IMR-90 (cell line): Measurements from ENCODE around the gene UBXN1. TPM values are rescaled to one million over a fixed set of nuclear protein-coding genes. Genes with fewer than 3 reads are reported as not detected.

Experiments
- ATAC-seq: fragments of 200-7000 bp; cut with Tn5 transposase; 2 replicates; pipeline ENCODE4 v1.9.1; 2020; ENCODE audit warnings: low read depth, mild to moderate bottlenecking, moderate library complexity
- BruUV-seq: library from RNA; stranded (reverse); fragments of 400-500 nt; replicated peaks from 2 replicates; lab custom pipeline; 2021; lab: Mats Ljungman, UMichigan
- CTCF ChIA-PET: fragments of 300-600 bp; formaldehyde crosslinking; extraction: SDS; loops from one replicate; lab custom pipeline; 2021; ENCODE audit warnings: antibody characterized with exemption; lab: Yijun Ruan, JAX
- POLR2A ChIA-PET: fragments of 300-600 bp; sonication (Branson Sonifier 250); formaldehyde crosslinking; loops from one replicate; lab custom pipeline; 2022; ENCODE audit warnings: antibody characterized with exemption; ENCODE audit not compliant: unreplicated experiment; lab: Charles Lee
- DNase-seq: peaks from one replicate; pipeline ENCODE4 v3.0.0; 2013
- H2AFZ ChIP-seq: replicated peaks from 2 replicates; pipeline ENCODE3; 2013; ENCODE audit warnings: low read length, mild to moderate bottlenecking; ENCODE audit not compliant: poor library complexity
- H2AK5ac ChIP-seq: 2 replicates; pipeline ENCODE4 v1.6.1; 2013; ENCODE audit warnings: low read depth, low read length, inconsistent platforms
- H2AK9ac ChIP-seq: replicated peaks from 2 replicates; pipeline ENCODE3; 2013; ENCODE audit warnings: mild to moderate bottlenecking, low read depth, low read length, moderate library complexity; ENCODE audit not compliant: poor library complexity
- H2BK120ac ChIP-seq: 2 replicates; pipeline ENCODE4 v1.6.1; 2013; ENCODE audit warnings: low read depth, low read length, inconsistent platforms
- H2BK15ac ChIP-seq: 3 replicates; pipeline ENCODE4 v1.6.1; 2013; ENCODE audit warnings: low read depth, low read length, inconsistent platforms
- H2BK20ac ChIP-seq: 2 replicates; pipeline ENCODE4 v1.6.1; 2013; ENCODE audit warnings: low read depth, mild to moderate bottlenecking, inconsistent platforms, low read length, moderate library complexity
- H2BK5ac ChIP-seq: 2 replicates; pipeline ENCODE4 v1.6.1; 2013; ENCODE audit warnings: mild to moderate bottlenecking, low read depth, low read length, inconsistent platforms; ENCODE audit not compliant: poor library complexity, severe bottlenecking
- H3K14ac ChIP-seq: replicated peaks from 2 replicates; pipeline ENCODE4 v1.6.1; 2013; ENCODE audit warnings: low read depth, low read length, inconsistent platforms
- H3K18ac ChIP-seq: 2 replicates; pipeline ENCODE4 v1.6.1; 2013; ENCODE audit warnings: low read depth, low read length, control low read depth
- H3K23ac ChIP-seq: 2 replicates; pipeline ENCODE4 v1.6.1; 2013; ENCODE audit warnings: low read depth, low read length, inconsistent platforms
- H3K27ac ChIP-seq: 2 replicates; pipeline ENCODE4 v1.5.1; 2013; ENCODE audit warnings: mild to moderate bottlenecking, control low read depth, low read length; ENCODE audit not compliant: insufficient read depth
- H3K27me3 ChIP-seq: 2 replicates; pipeline ENCODE4 v1.6.1; 2013; ENCODE audit warnings: low read length; ENCODE audit not compliant: control insufficient read depth, insufficient read depth
- H3K36me3 ChIP-seq: 2 replicates; pipeline ENCODE4 v1.6.1; 2013; ENCODE audit warnings: low read length, mixed read lengths; ENCODE audit not compliant: control insufficient read depth, insufficient read depth
- H3K4ac ChIP-seq: 2 replicates; pipeline ENCODE4 v1.6.1; 2013; ENCODE audit warnings: low read depth, low read length, inconsistent platforms
- H3K4me1 ChIP-seq: 2 replicates; pipeline ENCODE4 v1.6.1; 2013; ENCODE audit warnings: low read length, mixed read lengths; ENCODE audit not compliant: control insufficient read depth, insufficient read depth
- H3K4me2 ChIP-seq: 2 replicates; pipeline ENCODE4 v1.6.1; 2013; ENCODE audit warnings: low read depth, mild to moderate bottlenecking, control low read depth, low read length, moderate library complexity
- H3K4me3 ChIP-seq: 2 replicates; pipeline ENCODE4 v1.5.1; 2013; ENCODE audit warnings: low read depth, mild to moderate bottlenecking, control low read depth, low read length, moderate library complexity; ENCODE audit not compliant: insufficient read depth
- H3K56ac ChIP-seq: 2 replicates; pipeline ENCODE4 v1.6.1; 2013; ENCODE audit warnings: low read length, inconsistent platforms; ENCODE audit not compliant: insufficient read depth; ENCODE audit errors: extremely low read depth
- H3K79me1 ChIP-seq, 2 experiments: 2 replicates each; pipeline ENCODE4 v1.6.1; 2013; ENCODE audit warnings: low read length in 2 of 2, inconsistent platforms in 1 of 2, low read depth in 1 of 2
- H3K9ac ChIP-seq: 2 replicates; pipeline ENCODE4 v1.6.1; 2013; ENCODE audit warnings: low read depth, low read length, control low read depth
- H3K9me1 ChIP-seq: 2 replicates; pipeline ENCODE4 v1.6.1; 2013; ENCODE audit warnings: low read length, inconsistent platforms; ENCODE audit not compliant: insufficient read depth
- H3K9me3 ChIP-seq: 2 replicates; pipeline ENCODE4 v1.6.1; 2013; ENCODE audit warnings: low read length; ENCODE audit not compliant: control insufficient read depth, insufficient read depth
- H4K20me1 ChIP-seq: 2 replicates; pipeline ENCODE4 v1.6.1; 2013; ENCODE audit warnings: low read length, inconsistent platforms; ENCODE audit not compliant: insufficient read depth
- H4K5ac ChIP-seq: 2 replicates; pipeline ENCODE4 v1.6.1; 2013; ENCODE audit warnings: mild to moderate bottlenecking, low read depth, low read length, control low read depth
- H4K8ac ChIP-seq, 2 experiments: 2 replicates each; pipeline ENCODE4 v1.6.1; 2013; ENCODE audit warnings: low read depth in 2 of 2, low read length in 2 of 2, control low read depth in 1 of 2, inconsistent platforms in 1 of 2
- H4K91ac ChIP-seq: 2 replicates; pipeline ENCODE4 v1.6.1; 2013; ENCODE audit warnings: low read depth, low read length, inconsistent platforms; ENCODE audit not compliant: insufficient read depth
- BHLHE40 ChIP-seq: fragments of 150-350 bp; IDR thresholded peaks from 2 replicates; pipeline ENCODE4 v1.6.1; 2016; ENCODE audit warnings: mild to moderate bottlenecking, low read depth, low read length
- CEBPB ChIP-seq: IDR thresholded peaks from 2 replicates; pipeline ENCODE4 v1.6.1; 2012; ENCODE audit warnings: low read depth, low read length, improper control_type of control experiment
- CTCF ChIP-seq: conservative IDR thresholded peaks from 2 replicates; pipeline ENCODE4 v1.5.1; 2012; ENCODE audit warnings: mild to moderate bottlenecking, low read depth, low read length, improper control_type of control experiment
- ELK1 ChIP-seq: fragments of 150-350 bp; IDR thresholded peaks from 2 replicates; pipeline ENCODE4 v1.6.1; 2016; ENCODE audit warnings: low read depth, mild to moderate bottlenecking, low read length, moderate library complexity, borderline replicate concordance
- FOS ChIP-seq: fragments of 150-350 bp; IDR thresholded peaks from 2 replicates; pipeline ENCODE4 v1.6.1; 2016; ENCODE audit warnings: low read depth, low read length
- MAFK ChIP-seq: IDR thresholded peaks from 2 replicates; pipeline ENCODE4 v1.6.1; 2012; ENCODE audit warnings: low read depth, low read length, improper control_type of control experiment
- MAZ ChIP-seq: IDR thresholded peaks from 2 replicates; pipeline ENCODE4 v1.6.1; 2012; ENCODE audit warnings: low read depth, mild to moderate bottlenecking, low read length, improper control_type of control experiment, moderate library complexity, borderline replicate concordance
- MXI1 ChIP-seq: IDR thresholded peaks from 2 replicates; pipeline ENCODE4 v1.6.1; 2012; ENCODE audit warnings: low read depth, mild to moderate bottlenecking, low read length, moderate library complexity, borderline replicate concordance
- NFE2L2 ChIP-seq: fragments of 150-350 bp; IDR thresholded peaks from 2 replicates; pipeline ENCODE4 v1.6.1; 2016; ENCODE audit warnings: low read depth, mild to moderate bottlenecking, low read length
- RAD21 ChIP-seq: IDR thresholded peaks from 2 replicates; pipeline ENCODE4 v1.6.1; 2012; ENCODE audit warnings: low read length, improper control_type of control experiment
- RFX5 ChIP-seq: IDR thresholded peaks from 2 replicates; pipeline ENCODE4 v1.8.0; 2012; ENCODE audit warnings: low read depth, mild to moderate bottlenecking, low read length, moderate library complexity
- SMC3 ChIP-seq: fragments of 150-350 bp; IDR thresholded peaks from 2 replicates; pipeline ENCODE4 v1.6.1; 2016; ENCODE audit warnings: low read depth, mild to moderate bottlenecking, antibody characterized with exemption, low read length, moderate library complexity
- USF2 ChIP-seq: fragments of 150-350 bp; IDR thresholded peaks from 2 replicates; pipeline ENCODE4 v1.6.1; 2017; ENCODE audit warnings: mild to moderate bottlenecking, antibody characterized with exemption, low read length, low read depth
- WGBS, 2 experiments: methylation state at CpG; one replicate each; pipeline versions ENCODE4 v1.1.5 to v1.1.7; 2013; ENCODE audit warnings: missing lambda C conversion rate in 2 of 2; ENCODE audit not compliant: insufficient read length in 1 of 2; ENCODE audit errors: extremely low coverage in 2 of 2; 5-methylcytosine and 5-hydroxymethylcytosine counted together
- dilution Hi-C: fragments of 300-500 bp; cut with HindIII; formaldehyde crosslinking; loops from one replicate; pipeline ENCODE4 v1.14.3; 2018; ENCODE audit warnings: low sequenced_read_pairs; ENCODE audit not compliant: unreplicated experiment
- in situ Hi-C: fragments of 300-500 bp; cut with MboI; formaldehyde crosslinking; loops from 3 replicates; pipeline ENCODE4 v1.14.3; 2019; ENCODE audit warnings: low sequenced_read_pairs, inconsistent platforms, mixed read lengths
- intact Hi-C: fragments of 100-400 bp; cut with micrococcal nuclease; formaldehyde crosslinking; loops from 2 replicates; pipeline ENCODE4 v1.10.0; 2022
- polyA plus RNA-seq, 3 experiments: library from polyadenylated mRNA; depleted of rRNA; stranded (reverse); fragments of >200 nt; gene quantifications; 2 replicates each; pipeline ENCODE4 v1.2.3, GENCODE V29; 2012; ENCODE audit warnings: low replicate concordance in 1 of 3
- total RNA-seq: library from RNA; depleted of rRNA; stranded (reverse); fragments of >200 nt; gene quantifications from 2 replicates; pipeline ENCODE4 v1.2.3, GENCODE V29; 2012

UBXN1 gene
- total and polyA plus RNA-seq, 2 of the 4 experiments (the other 2 are of a cell fraction): 50.0 to 81.6 TPM

GRCh38 chr11:62680825-62681240 is 2.0 kb upstream of the UBXN1 start:
- no peak for TF ChIP-seq FOS
- no peak for TF ChIP-seq MAZ
- peak; percentile 43 for TF ChIP-seq SMC3
- no peak for TF ChIP-seq RFX5
- TF ChIP-seq ELK1: no peak
- peak; percentile 54; the same call in 1 of the 2 replicates for TF ChIP-seq CEBPB
- no peak for TF ChIP-seq MAFK
- TF ChIP-seq MXI1: no peak
- no peak for TF ChIP-seq NFE2L2
- TF ChIP-seq CTCF: peak; percentile 65
- peak; percentile 61 for TF ChIP-seq RAD21
- TF ChIP-seq BHLHE40: no peak
- TF ChIP-seq USF2: no peak
- peak overlapping the region; percentile 92 for H2AK9ac ChIP-seq
- BruUV-seq: no TSS peak
- H3K36me3 ChIP-seq: peaks cover 15% of the 10 kb centered on the region
- H2AFZ ChIP-seq: peak overlapping the region; percentile 87
- DNase-seq (peak; percentile 87), ATAC-seq (peak; percentile 93)
- no peak overlapping the region for H3K18ac ChIP-seq
- H4K5ac ChIP-seq: peak overlapping the region; percentile 59; the same call in 1 of the 2 replicates
- H3K4ac ChIP-seq: peak overlapping the region; percentile 31; the same call in 1 of the 2 replicates
- no peak overlapping the region for H3K9ac ChIP-seq
- ChIA-PET CTCF (interaction anchor here (0.7 to 2.0 kb wide), 7 partner anchors 9 to 286 kb away, joined by 3 to 11 read pairs (median 5); partner anchors contain the start of gene LRRN4CL), POLR2A (interaction anchor here (0.8 to 1.6 kb wide), 6 partner anchors 8 to 28 kb away, joined by 3 to 10 read pairs (median 4); partner anchors contain the start of genes C11orf98, CSKMT, INTS5 and LBHD1)
- H4K91ac ChIP-seq: peak overlapping the region; percentile 66
- H2AK5ac ChIP-seq: no peak overlapping the region
- H3K9me3 ChIP-seq: no peaks in the 10 kb centered on the region
- no peaks in the 10 kb centered on the region for H4K20me1 ChIP-seq
- H3K56ac ChIP-seq: no peak overlapping the region
- H2BK120ac ChIP-seq: peak overlapping the region; percentile 20; the same call in 1 of the 2 replicates
- H2BK20ac ChIP-seq: 0 out of 2 replicates have a peak overlapping the region, but pooled peaks have one; percentile 26
- H2BK15ac ChIP-seq: no peak overlapping the region
- H3K4me3 ChIP-seq: no peak overlapping the region
- H3K4me2 ChIP-seq: no peak overlapping the region
- no CpG with 5 or more reads among the region's 4 CpGs for WGBS, 2 experiments
- peaks cover 8% of the 10 kb centered on the region for H3K4me1 ChIP-seq
- H2BK5ac ChIP-seq: peak overlapping the region; percentile 40
- dilution Hi-C loops (no loop called here), in situ Hi-C loops (no loop called here), intact Hi-C loops (loop anchor here (2.0 kb wide), 1 partner anchor 14 kb away; no protein-coding TSS in a partner anchor)
- H3K14ac ChIP-seq: no peak overlapping the region
- H3K27me3 ChIP-seq: no peaks in the 10 kb centered on the region
- peaks cover 5 to 23% of the 10 kb centered on the region in 2 experiments; a peak in 3 of 4 replicates for H3K79me1 ChIP-seq
- H3K27ac ChIP-seq: peak overlapping the region; percentile 12; the same call in 1 of the 2 replicates
- H4K8ac ChIP-seq: peak overlapping the region in 1 of 2 experiments; percentile 54; a peak in 2 of 4 replicates
- no peak overlapping the region for H3K23ac ChIP-seq
- H3K9me1 ChIP-seq: peaks cover 4% of the 10 kb centered on the region; the same call in 1 of the 2 replicates
